Subcutaneous abdominal adipose tissue (tissue), 5 donors: ENCODE data around the gene CEL.
"Not testable (repeated sequence)": the region's sequence is repeated elsewhere in the genome, so short reads cannot be mapped to it uniquely, and the experiment has no call there.

ENCODE experiments used
- H3K27ac ChIP-seq: one replicate; pipeline ENCODE4 v1.7.0; 2013; ENCODE audit warnings: low read depth, mild to moderate bottlenecking, inconsistent platforms, low read length, moderate library complexity
- H3K27me3 ChIP-seq, 5 donors: one replicate each; pipeline ENCODE4 v1.7.0; 2013; ENCODE audit warnings: low read length in 5 of 5, inconsistent platforms in 1 of 5; ENCODE audit not compliant: control insufficient read depth in 5 of 5, insufficient read depth in 4 of 5
- H3K36me3 ChIP-seq, 5 donors: one replicate each; pipeline ENCODE4 v1.7.0; 2013; ENCODE audit warnings: low read length in 5 of 5; ENCODE audit not compliant: control insufficient read depth in 5 of 5, insufficient read depth in 5 of 5
- H3K4me1 ChIP-seq, 5 donors: one replicate each; pipeline ENCODE4 v1.7.0; 2013; ENCODE audit warnings: low read length in 5 of 5, mild to moderate bottlenecking in 3 of 5, moderate library complexity in 1 of 5; ENCODE audit not compliant: control insufficient read depth in 5 of 5, insufficient read depth in 5 of 5
- H3K4me3 ChIP-seq, 5 donors: one replicate each; pipeline ENCODE4 v1.7.0; 2013; ENCODE audit warnings: low read length in 5 of 5, low read depth in 1 of 5
- H3K9ac ChIP-seq, 5 donors: one replicate each; pipeline ENCODE4 v1.7.0; 2013; ENCODE audit warnings: low read length in 5 of 5, mild to moderate bottlenecking in 4 of 5, moderate library complexity in 3 of 5
- H3K9me3 ChIP-seq, 5 donors: one replicate each; pipeline ENCODE4 v1.7.0; 2013; ENCODE audit warnings: low read length in 5 of 5; ENCODE audit not compliant: control insufficient read depth in 5 of 5
- donor health status: healthy.
- donor health status: healthy.
- donor health status: healthy.
- donor health status: healthy.
- donor health status: healthy.

The CEL gene

DNA sequence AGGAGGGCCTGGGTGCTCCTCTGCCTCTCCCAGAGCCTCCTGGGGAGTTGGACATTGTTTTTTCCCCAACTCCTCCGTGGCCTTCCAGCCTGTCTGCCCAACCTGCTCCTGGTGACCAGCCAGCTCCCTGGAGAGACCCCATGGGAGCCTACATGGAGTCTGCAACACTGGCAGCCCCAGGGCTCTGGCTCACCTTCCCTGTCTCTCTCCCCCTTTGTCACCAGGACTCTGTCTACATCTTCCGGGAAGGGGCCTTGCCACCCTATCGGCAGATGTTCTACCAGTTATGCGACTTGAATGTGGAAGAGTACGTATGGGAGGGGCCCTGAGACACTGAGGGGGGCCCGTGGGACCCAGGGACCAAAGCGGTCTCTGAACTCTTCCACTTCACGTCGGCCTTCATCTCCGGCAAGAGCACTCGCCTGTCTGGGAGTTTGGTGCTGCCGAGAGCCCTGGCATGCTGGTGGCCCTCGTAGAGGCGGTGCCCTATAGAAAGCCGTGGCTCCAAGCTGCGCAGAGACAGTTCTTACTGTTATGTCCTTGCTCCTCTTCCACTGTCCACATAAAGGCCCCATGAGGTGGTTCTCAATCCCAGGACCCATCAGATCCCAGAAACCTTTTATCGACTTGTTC is 5.9 kb upstream of the CEL start:
- Histone ChIP-seq H3K4me1 (peaks cover 0 to 18% (median 15%) of the 10 kb centered on the region in 5 donors), H3K9ac (no peak overlapping the region), H3K27me3 (no peaks in the 10 kb centered on the region), H3K9me3 (no peaks in the 10 kb centered on the region), H3K27ac (no peak overlapping the region), H3K4me3 (no peak overlapping the region), H3K36me3 (peaks cover 0 to 80% (median 70%) of the 10 kb centered on the region in 5 donors)

DNA sequence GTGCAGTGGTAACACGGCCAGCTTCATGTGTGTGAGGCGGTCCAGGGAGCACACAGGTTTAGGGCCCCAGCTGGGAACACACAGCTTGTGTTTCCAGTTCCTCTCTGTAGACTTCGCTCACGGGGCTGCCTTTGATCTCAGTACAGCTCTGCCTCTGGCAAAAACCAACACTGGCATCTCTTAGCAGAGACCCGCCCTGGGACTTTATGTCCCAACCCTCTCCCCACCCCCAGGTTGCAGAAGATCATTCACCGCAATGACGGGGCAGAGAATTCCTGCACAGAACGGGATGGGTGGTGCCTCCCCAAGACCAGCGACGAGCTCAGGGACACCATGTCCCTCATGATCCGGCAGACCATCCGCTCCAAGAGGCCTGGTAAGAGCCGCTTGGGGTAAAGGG is 5.2 kb upstream of the CEL start:
- Histone ChIP-seq H3K27ac (no peak overlapping the region), H3K9ac (no peak overlapping the region), H3K27me3 (no peaks in the 10 kb centered on the region), H3K4me3 (no peak overlapping the region), H3K36me3 (peaks cover 0 to 73% (median 64%) of the 10 kb centered on the region in 5 donors), H3K4me1 (peaks cover 0 to 24% (median 18%) of the 10 kb centered on the region in 5 donors), H3K9me3 (no peaks in the 10 kb centered on the region)

DNA sequence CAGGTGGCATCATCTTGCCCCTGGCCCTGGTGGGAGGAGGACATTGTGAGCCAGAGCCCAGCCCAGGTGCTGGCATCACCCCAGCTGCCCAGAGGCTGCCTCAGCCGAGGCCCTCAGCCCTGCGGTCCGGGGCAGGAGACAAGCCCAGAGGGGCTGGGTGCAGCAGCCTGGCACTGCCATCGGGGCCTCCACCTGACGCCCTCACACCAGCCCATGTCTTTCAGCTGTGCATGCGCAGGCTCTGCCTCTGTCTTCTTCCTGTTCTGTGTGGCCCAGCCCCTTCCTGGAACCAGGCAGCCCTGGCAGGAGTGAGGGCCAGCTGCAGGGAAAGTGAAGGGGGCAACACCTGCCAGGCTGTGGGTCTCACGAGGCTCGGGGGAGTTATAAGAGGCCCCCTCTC is 4.8 kb upstream of the CEL start:
- Histone ChIP-seq H3K9me3 (no peaks in the 10 kb centered on the region), H3K36me3 (peaks cover 0 to 69% (median 59%) of the 10 kb centered on the region in 5 donors), H3K9ac (no peak overlapping the region), H3K4me1 (peaks cover 0 to 24% (median 18%) of the 10 kb centered on the region in 5 donors), H3K27ac (no peak overlapping the region), H3K27me3 (no peaks in the 10 kb centered on the region), H3K4me3 (no peak overlapping the region)

GRCh38 chr9:133057553-133057952 is 4.2 kb upstream of the CEL start:
- peaks cover 0 to 63% (median 54%) of the 10 kb centered on the region in 5 donors for H3K36me3 ChIP-seq
- no peaks in the 10 kb centered on the region for H3K27me3 ChIP-seq
- no peak overlapping the region for H3K27ac ChIP-seq
- no peak overlapping the region for H3K4me3 ChIP-seq
- peaks cover 0 to 24% (median 18%) of the 10 kb centered on the region in 5 donors for H3K4me1 ChIP-seq
- no peak overlapping the region for H3K9ac ChIP-seq
- no peaks in the 10 kb centered on the region for H3K9me3 ChIP-seq

- peaks cover 0 to 24% (median 18%) of the 10 kb centered on the region in 5 donors for H3K4me1 ChIP-seq
- H3K27me3 ChIP-seq = no peaks in the 10 kb centered on the region
- no peak overlapping the region for H3K27ac ChIP-seq
- peaks cover 0 to 58% (median 53%) of the 10 kb centered on the region in 5 donors for H3K36me3 ChIP-seq
- no peak overlapping the region for H3K9ac ChIP-seq
- no peak overlapping the region for H3K4me3 ChIP-seq
- no peaks in the 10 kb centered on the region for H3K9me3 ChIP-seq
Measured at GRCh38 chr9:133058071-133058470, 3.7 kb upstream of the CEL start.

DNA sequence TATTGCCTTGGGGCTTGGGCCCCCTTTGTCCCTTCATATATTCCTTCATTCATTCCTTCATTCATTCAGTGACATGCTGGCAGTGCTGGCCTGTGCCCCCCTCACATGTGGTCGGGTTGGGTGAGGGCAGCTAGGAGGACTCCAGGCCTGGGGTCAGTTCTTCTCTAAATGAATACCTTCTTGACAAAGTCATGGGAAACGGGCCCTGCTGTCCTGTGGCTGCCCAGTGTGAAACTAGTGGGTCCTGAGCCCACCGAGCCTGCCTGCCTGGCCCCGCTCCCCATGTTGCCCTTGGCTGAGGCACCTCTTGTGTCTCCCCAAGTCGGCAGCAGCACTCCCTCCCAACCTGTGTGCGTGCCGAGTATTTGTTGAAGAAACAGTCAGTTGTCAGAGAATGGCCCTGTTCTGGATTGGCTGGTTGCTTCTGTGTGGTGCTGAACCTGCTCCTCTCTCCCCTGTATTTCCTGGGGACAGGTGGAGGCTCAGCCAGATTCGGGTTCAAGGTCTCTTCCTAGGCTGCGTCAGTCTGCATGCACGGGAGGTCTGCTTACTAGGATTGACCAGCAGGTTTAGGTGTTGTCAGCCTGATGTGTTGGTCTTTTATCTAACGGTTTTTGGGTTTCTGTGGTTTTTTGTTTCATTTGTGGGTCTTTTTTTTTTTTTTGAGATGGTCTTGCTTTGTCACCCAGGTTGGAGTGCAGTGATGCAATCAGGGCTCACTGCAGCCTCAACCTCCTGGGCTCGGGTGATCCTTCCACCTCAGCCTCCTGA is 3.0 kb upstream of the CEL start:
- Histone ChIP-seq H3K36me3 (peaks cover 0 to 52% (median 46%) of the 10 kb centered on the region in 5 donors), H3K9me3 (no peaks in the 10 kb centered on the region), H3K27me3 (no peaks in the 10 kb centered on the region), H3K4me1 (peaks cover 0 to 24% (median 18%) of the 10 kb centered on the region in 5 donors), H3K27ac (no peak overlapping the region), H3K4me3 (no peak overlapping the region), H3K9ac (no peak overlapping the region)

DNA sequence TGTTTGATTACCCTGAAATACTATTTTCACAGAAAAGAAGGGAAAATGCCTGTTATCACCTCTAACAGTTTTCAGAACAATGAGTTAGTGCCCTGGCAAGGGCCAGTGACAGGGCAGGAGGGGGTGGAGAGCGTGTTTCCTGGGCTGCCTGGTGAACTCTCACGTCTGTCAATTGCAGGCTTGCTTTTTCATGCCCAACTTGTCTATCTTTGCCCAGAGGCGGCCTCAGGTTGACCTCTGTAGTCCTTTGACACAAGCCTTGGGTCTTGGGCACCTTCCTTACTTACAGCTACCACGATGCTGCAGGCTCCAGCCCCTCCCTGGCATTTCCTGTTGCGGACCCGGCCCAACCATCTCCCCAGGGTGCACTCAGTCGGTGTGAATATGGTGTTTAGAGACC is 2.2 kb upstream of the CEL start:
- Histone ChIP-seq H3K4me1 (peaks cover 0 to 21% (median 18%) of the 10 kb centered on the region in 5 donors), H3K4me3 (no peak overlapping the region), H3K36me3 (peaks cover 0 to 43% (median 38%) of the 10 kb centered on the region in 5 donors), H3K9me3 (no peaks in the 10 kb centered on the region), H3K9ac (no peak overlapping the region), H3K27ac (no peak overlapping the region), H3K27me3 (no peaks in the 10 kb centered on the region)

- Histone ChIP-seq H3K27ac (no peak overlapping the region), H3K9ac (no peak overlapping the region), H3K9me3 (no peaks in the 10 kb centered on the region), H3K4me3 (no peak overlapping the region), H3K27me3 (no peaks in the 10 kb centered on the region), H3K36me3 (peaks cover 0 to 37% (median 31%) of the 10 kb centered on the region in 5 donors), H3K4me1 (peaks cover 0 to 15% (median 10%) of the 10 kb centered on the region in 5 donors)
Measured at GRCh38 chr9:133060417-133060841, 1.4 kb upstream of the CEL start.

DNA sequence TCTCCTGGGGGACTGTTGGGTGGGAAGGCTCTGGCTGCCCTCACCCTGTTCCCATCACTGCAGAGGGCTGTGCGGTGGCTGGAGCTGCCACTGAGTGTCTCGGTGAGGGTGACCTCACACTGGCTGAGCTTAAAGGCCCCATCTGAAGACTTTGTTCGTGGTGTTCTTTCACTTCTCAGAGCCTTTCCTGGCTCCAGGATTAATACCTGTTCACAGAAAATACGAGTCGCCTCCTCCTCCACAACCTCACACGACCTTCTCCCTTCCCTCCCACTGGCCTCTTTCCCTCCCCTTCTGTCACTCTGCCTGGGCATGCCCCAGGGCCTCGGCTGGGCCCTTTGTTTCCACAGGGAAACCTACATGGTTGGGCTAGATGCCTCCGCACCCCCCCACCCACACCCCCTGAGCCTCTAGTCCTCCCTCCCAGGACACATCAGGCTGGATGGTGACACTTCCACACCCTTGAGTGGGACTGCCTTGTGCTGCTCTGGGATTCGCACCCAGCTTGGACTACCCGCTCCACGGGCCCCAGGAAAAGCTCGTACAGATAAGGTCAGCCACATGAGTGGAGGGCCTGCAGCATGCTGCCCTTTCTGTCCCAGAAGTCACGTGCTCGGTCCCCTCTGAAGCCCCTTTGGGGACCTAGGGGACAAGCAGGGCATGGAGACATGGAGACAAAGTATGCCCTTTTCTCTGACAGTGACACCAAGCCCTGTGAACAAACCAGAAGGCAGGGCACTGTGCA is 590 bp upstream of the CEL start:
- H3K9ac ChIP-seq, H3K9me3 ChIP-seq, H3K27ac ChIP-seq, H3K27me3 ChIP-seq, H3K4me3 ChIP-seq: not testable (repeated sequence)
- Histone ChIP-seq H3K4me1 (peaks cover 0 to 12% (median 6%) of the 10 kb centered on the region in 5 donors), H3K36me3 (peaks cover 0 to 29% (median 26%) of the 10 kb centered on the region in 5 donors)

- peaks cover 0 to 16% (median 13%) of the 10 kb centered on the region in 5 donors for H3K36me3 ChIP-seq
- peaks cover 0 to 12% (median 6%) of the 10 kb centered on the region in 5 donors for H3K4me1 ChIP-seq
- H3K27ac ChIP-seq, H3K27me3 ChIP-seq, H3K4me3 ChIP-seq, H3K9me3 ChIP-seq, H3K9ac ChIP-seq: not testable (repeated sequence)
Measured at GRCh38 chr9:133062569-133062968, 788 bp downstream of the CEL start.
